OCI-LY3 (cell line): ENCODE results near the gene SHC2.

Source experiments
- CTCF ChIP-seq: fragments of 200-600, 300-600 bp; sonication (generic); IDR thresholded peaks from 2 replicates; pipeline ENCODE4 v1.5.1; 2014; ENCODE audit warnings: antibody characterized with exemption, low read length, low read depth
- EZH2phosphoT487 ChIP-seq: fragments of 200-600 bp; shearing (Covaris generic); IDR thresholded peaks from 2 replicates; pipeline ENCODE4 v1.6.1; 2018; ENCODE audit warnings: antibody characterized with exemption, mixed run types, low read depth

- TF ChIP-seq CTCF (no peak), EZH2phosphoT487 (no peak)
Measured at GRCh38 chr19:444677-445210, 16.1 kb downstream of the SHC2 start.
